ENCODE data around the gene KPNA5. TPM values are rescaled to one million over a fixed set of nuclear protein-coding genes. Genes with fewer than 3 reads are reported as not detected.

KPNA5 gene
- total RNA-seq, 4 donors from 2014 or later: 9.0 to 13.2 (median 11.7) TPM

DNA sequence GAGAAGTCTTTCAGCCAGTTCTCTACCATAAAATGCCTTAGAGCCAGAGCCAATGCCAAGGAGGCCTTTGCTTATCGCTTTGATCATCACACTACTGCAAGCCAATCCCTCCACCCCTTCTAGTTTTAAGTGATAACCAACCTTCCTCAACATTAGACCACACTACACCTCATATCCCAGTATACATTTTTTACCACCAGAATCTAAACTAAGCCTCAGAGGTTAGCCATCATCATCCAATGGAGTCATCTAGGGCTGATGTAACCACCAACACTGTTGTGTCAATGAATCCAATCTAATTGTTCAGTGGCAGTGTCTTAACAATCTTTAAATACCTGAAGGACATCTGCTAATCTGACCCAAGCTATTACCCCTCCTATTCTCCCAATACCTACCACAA, 18.8 kb upstream of the KPNA5 start:
- TF ChIP-seq CTCF (IDR thresholded peaks at IDR 0.05; ENCODE audit: low read depth): no peak

- no peak for TF ChIP-seq CTCF (IDR thresholded peaks at IDR 0.05; ENCODE audit: low read depth)
Observed at GRCh38 chr6:116663308-116663707, 17.7 kb upstream of the KPNA5 start.

- TF ChIP-seq CTCF (IDR thresholded peaks at IDR 0.05; ENCODE audit: low read depth): no peak
Observed at GRCh38 chr6:116665464-116665863, 15.5 kb upstream of the KPNA5 start.

GRCh38 chr6:116666869-116667268, 14.1 kb upstream of the KPNA5 start:
- TF ChIP-seq CTCF (IDR thresholded peaks at IDR 0.05; ENCODE audit: low read depth): no peak

DNA sequence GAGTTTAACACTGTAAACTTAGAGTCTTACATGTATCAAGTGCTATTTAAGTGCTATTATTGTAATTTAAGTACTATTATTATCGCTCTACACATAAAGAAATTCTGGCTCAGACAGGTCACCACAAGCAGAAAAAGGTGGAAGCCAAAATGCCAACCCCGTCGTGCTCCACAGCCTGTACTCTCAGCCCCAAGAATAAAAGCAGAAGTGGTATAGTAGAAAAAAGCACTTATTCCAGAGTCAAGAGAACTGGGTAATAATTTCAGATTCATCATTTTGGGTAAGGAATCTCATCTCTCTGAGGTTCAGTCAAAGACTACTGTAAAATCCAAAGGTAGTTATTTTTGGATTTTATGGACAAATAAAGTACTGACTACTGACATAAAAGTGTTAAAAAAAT, 13.4 kb upstream of the KPNA5 start:
- TF ChIP-seq CTCF (IDR thresholded peaks at IDR 0.05; ENCODE audit: low read depth): no peak

GRCh38 chr6:116672306-116672705, 8.7 kb upstream of the KPNA5 start:
- TF ChIP-seq CTCF (IDR thresholded peaks at IDR 0.05; ENCODE audit: low read depth): no peak

GRCh38 chr6:116676021-116676420, 5.0 kb upstream of the KPNA5 start:
- no peak for TF ChIP-seq CTCF (IDR thresholded peaks at IDR 0.05; ENCODE audit: low read depth)

All from subcutaneous adipose tissue (tissue), 4 donors.